Cardiac muscle cell (in vitro differentiated cells and primary cell): ENCODE data around the gene CARMIL1. TPM values are rescaled to one million over a fixed set of nuclear protein-coding genes. Genes with fewer than 3 reads are reported as not detected.

Experiments used
- DNase-seq, 2 donors: peaks; one replicate each; pipeline versions ENCODE4 v3.0.0 to v3.0.0-alpha.2; 2010 to 2017; ENCODE audit warnings: low read depth in 1 of 2, low spot score in 1 of 2
- H3K27ac ChIP-seq: fragments of 200-600 bp; sonication (generic); 2 replicates; pipeline ENCODE4 v1.5.1; 2016
- H3K27me3 ChIP-seq: fragments of 200-600 bp; sonication (generic); 2 replicates; pipeline ENCODE4 v1.6.0; 2016; ENCODE audit warnings: control low read depth
- H3K36me3 ChIP-seq: fragments of 200-600 bp; sonication (generic); 2 replicates; pipeline ENCODE4 v1.5.1; 2016; ENCODE audit warnings: control low read depth
- H3K4me1 ChIP-seq: fragments of 200-600 bp; sonication (generic); 2 replicates; pipeline ENCODE4 v1.8.1; 2017; ENCODE audit warnings: low read depth, mild to moderate bottlenecking, mixed run types
- H3K4me3 ChIP-seq: fragments of 200-600 bp; sonication (generic); 2 replicates; pipeline ENCODE4 v1.5.1; 2016; ENCODE audit warnings: mild to moderate bottlenecking
- H3K9me3 ChIP-seq: fragments of 200-600 bp; sonication (generic); 2 replicates; pipeline ENCODE4 v1.5.1; 2017; ENCODE audit warnings: low read depth, mild to moderate bottlenecking, control low read depth
- polyA plus RNA-seq: library from polyadenylated mRNA; unstranded; fragments of >200 nt; fragmentation: Nextera tagmentation; extraction: Ambion mirVana; gene quantifications from 2 replicates; pipeline ENCODE4 v1.2.1, GENCODE V29; 2016
- total RNA-seq: library from RNA; depleted of rRNA; stranded (reverse); fragments of >200 nt; gene quantifications from 2 replicates; pipeline ENCODE4 v1.2.3, GENCODE V29; 2016
- TF ChIP-seq, protein P1 (sequence below): IDR thresholded peaks from 2 replicates; pipeline ENCODE4 v1.5.1; 2012; ENCODE audit warnings: low read depth, mild to moderate bottlenecking, low read length

Gene CARMIL1
- total and polyA plus RNA-seq, 2 experiments from 2014 or later = 15.7 to 63.6 TPM

DNA sequence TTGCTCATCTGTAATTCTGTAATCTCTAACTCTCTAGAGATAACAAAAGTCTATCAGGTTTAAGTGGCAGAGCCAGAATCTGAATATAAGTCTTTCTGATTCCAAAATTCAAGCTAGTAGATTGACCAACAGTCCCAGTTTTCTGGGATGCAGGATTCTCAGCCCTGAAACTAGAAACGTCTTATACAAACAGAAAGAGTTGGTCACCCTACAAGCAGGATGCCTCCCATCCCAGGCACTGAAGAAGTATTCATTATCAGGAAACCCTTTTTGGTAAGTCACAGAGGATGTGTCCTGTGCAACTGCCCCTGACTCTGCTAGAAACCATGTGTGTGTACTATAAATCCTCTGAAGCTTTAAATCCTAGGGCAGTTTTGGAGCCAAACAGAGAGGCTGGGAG lies 135.0 kb downstream of the CARMIL1 start:
- H3K4me1 ChIP-seq = peaks cover 63% of the 10 kb centered on the region
- TF ChIP-seq, protein P1, sequence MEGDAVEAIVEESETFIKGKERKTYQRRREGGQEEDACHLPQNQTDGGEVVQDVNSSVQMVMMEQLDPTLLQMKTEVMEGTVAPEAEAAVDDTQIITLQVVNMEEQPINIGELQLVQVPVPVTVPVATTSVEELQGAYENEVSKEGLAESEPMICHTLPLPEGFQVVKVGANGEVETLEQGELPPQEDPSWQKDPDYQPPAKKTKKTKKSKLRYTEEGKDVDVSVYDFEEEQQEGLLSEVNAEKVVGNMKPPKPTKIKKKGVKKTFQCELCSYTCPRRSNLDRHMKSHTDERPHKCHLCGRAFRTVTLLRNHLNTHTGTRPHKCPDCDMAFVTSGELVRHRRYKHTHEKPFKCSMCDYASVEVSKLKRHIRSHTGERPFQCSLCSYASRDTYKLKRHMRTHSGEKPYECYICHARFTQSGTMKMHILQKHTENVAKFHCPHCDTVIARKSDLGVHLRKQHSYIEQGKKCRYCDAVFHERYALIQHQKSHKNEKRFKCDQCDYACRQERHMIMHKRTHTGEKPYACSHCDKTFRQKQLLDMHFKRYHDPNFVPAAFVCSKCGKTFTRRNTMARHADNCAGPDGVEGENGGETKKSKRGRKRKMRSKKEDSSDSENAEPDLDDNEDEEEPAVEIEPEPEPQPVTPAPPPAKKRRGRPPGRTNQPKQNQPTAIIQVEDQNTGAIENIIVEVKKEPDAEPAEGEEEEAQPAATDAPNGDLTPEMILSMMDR = no peak
- no peak overlapping the region for H3K27ac ChIP-seq

DNA sequence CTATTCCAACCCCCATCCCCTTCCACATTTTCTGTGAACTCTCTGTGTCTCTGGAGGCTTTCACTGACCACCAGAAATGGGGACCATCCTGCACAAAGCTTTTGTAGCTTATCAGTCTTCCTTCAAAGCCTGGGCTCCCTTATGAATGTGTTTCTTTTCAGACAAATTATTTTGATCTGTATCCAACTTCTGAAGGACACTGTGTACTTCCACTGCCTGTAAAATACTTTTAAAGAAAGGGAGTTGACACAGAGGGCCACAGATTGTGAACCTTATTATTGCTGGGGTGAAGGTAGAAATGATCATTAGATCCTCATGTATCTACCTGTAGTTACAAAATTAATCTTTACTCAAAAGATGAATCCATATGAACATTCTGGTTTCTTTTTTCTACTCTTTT lies 135.6 kb downstream of the CARMIL1 start:
- DNase-seq = no peak
- no peaks in the 10 kb centered on the region for H3K9me3 ChIP-seq
- TF ChIP-seq, protein P1 = no peak
- H3K27ac ChIP-seq = no peak overlapping the region
- no peaks in the 10 kb centered on the region for H3K36me3 ChIP-seq
- H3K27me3 ChIP-seq = no peaks in the 10 kb centered on the region
- peaks cover 57% of the 10 kb centered on the region for H3K4me1 ChIP-seq
- H3K4me3 ChIP-seq = no peak overlapping the region

More for the DNA sequence above, 135.0 kb downstream of the CARMIL1 start:
- no peaks in the 10 kb centered on the region for H3K9me3 ChIP-seq
- no peaks in the 10 kb centered on the region for H3K36me3 ChIP-seq
- no peaks in the 10 kb centered on the region for H3K27me3 ChIP-seq
- DNase-seq = no peak
- H3K4me3 ChIP-seq = no peak overlapping the region

DNA sequence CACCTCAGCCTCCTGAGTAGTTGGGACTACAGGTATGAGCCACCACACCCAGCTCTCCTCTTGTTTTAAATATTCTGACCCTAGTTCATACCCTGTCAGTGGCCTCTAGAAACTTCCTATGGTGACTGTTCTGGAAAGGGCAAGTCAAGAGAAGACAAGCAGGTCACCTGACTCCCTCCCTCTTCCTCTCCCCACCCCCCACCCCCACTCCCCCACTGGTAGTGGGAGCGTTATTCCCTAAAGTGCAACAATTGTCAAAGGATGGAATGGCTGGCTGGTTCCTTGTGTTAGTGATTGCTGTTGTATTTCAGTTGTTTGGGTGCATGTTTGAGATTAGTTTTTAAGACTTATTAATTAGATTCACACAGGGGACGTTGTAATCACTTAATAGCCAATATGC lies 136.1 kb downstream of the CARMIL1 start:
- Histone ChIP-seq H3K36me3 (no peaks in the 10 kb centered on the region), H3K27me3 (no peaks in the 10 kb centered on the region), H3K4me3 (no peak overlapping the region), H3K27ac (no peak overlapping the region), H3K9me3 (no peaks in the 10 kb centered on the region), H3K4me1 (peaks cover 55% of the 10 kb centered on the region)
- DNase-seq = no peak
- TF ChIP-seq, protein P1 = no peak

DNA sequence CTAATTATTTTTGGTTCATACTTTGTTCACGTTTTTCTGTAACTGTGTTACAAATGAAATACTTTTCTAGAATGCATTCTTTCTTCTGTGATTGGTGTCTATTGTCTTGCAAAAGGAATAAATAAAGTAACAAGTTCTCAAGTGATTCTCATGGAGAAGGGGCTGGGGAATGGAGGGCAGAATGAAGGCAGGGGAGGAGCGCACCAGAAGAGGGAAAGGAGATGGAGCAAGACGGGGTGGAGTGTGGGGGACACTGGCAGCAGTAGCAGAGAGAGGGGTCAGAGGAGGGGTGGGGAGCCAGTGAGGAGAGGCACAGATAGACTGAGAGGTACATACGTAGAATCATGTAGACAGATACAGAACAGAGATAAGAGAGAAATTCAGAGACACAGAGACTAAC lies 136.5 kb downstream of the CARMIL1 start:
- Histone ChIP-seq H3K27ac (no peak overlapping the region), H3K4me1 (peaks cover 53% of the 10 kb centered on the region), H3K36me3 (no peaks in the 10 kb centered on the region), H3K4me3 (no peak overlapping the region), H3K27me3 (no peaks in the 10 kb centered on the region), H3K9me3 (no peaks in the 10 kb centered on the region)
- DNase-seq = no peak
- TF ChIP-seq, protein P1 = no peak

DNA sequence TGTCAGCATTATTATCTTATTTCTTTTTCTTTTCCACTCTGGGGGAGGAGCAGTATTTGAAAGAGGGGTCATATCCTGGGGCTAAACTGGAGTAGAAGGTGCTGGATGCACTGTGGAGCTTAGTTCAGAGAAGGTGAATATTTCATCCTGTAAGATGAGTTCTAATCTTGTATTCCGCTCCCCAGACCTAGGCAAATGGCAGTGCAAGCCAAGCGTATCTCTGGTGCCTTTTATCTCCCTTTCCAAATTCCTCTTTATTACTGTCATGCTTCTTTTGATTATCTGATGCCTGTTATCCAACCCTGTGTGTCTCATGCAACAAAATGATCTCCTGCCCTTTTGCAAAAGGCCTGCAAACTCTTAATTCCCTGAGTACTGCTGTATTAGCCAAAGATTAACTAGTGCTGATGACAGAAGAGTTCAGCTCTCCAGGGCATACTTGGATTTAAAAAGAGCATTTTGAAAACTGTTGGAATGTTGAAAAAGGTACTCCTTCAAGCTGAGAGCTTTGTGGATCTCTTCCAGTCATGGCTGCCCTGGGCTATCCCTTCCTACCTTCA lies 138.0 kb downstream of the CARMIL1 start:
- H3K27ac ChIP-seq = peak overlapping the region; percentile 12
- TF ChIP-seq, protein P1 = no peak
- peak in 1 of 2 donors; percentile 16 for DNase-seq
- peaks cover 53% of the 10 kb centered on the region for H3K4me1 ChIP-seq
- H3K4me3 ChIP-seq = no peak overlapping the region
- no peaks in the 10 kb centered on the region for H3K9me3 ChIP-seq
- H3K36me3 ChIP-seq = no peaks in the 10 kb centered on the region
- no peaks in the 10 kb centered on the region for H3K27me3 ChIP-seq
